ENCODE data around the gene MORN5.

DNA sequence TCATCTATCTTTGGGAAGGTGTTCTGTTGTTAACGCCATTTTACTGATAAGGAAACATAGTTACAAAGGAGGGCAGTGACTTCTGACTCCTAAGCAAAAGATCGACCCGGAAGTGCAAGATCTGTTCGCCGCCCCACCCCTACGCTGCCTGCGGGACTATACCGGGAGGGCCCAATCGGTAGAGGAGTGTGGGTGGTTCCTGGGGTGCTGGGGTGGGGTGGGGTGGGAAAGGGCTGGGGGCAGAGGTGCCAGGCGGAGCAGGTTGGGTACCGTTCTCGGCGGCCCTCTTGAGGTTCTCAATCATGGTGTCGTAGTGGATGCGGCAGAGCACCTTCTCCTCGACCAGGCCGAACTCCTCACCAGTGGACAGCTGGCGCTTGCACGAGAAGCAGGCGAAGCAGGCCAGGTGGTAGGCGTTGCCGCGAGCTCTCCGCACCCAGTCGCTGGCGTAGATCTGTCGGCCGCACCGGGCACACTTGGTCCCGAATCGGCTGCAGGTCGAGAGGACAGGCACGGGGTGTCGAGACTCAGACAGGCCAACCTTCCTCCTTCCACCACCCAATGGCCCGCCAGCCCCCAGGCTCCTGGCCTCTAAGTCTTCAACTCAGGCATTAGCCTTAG lies 57.2 kb downstream of the MORN5 start:
- no peak for TF ChIP-seq POLR2A (IDR thresholded peaks at IDR 0.05; ENCODE audit: low read depth, low read length)
- TF ChIP-seq POLR2AphosphoS5 (IDR thresholded peaks at IDR 0.05; ENCODE audit: low read depth, low read length), result no peak
- TF ChIP-seq SPI1 (IDR thresholded peaks at IDR 0.05; ENCODE audit: low read depth, low read length), result no peak

All from GM12891 (cell line).